Stimulated activated CD4-positive, alpha-beta T cell treated with anti-CD3 and anti-CD28 coated beads, TNF-alpha, amount 100 ng/mL, for 48 hours (primary cell): Measurements from ENCODE around the gene STAM.

Experiments
- DNase-seq, 3 donors: peaks; one replicate each; pipeline ENCODE4 v3.0.0-alpha.2; 2020; ENCODE audit warnings: low read depth in 3 of 3

The STAM gene

GRCh38 chr10:17647326-17647725 is 3.4 kb downstream of the STAM start:
- DNase-seq = no peak

- DNase-seq = peak in 2 of 3 donors; percentile 37 to 46
These were observed 4.5 kb downstream of the STAM start for GRCh38 chr10:17648243-17649035.

GRCh38 chr10:17649052-17649451 is 5.1 kb downstream of the STAM start:
- no peak for DNase-seq

GRCh38 chr10:17649836-17650235 is 5.9 kb downstream of the STAM start:
- DNase-seq = no peak

- DNase-seq = no peak
These were observed 6.5 kb downstream of the STAM start for GRCh38 chr10:17650416-17650815.

- no peak for DNase-seq
These were observed 7.9 kb downstream of the STAM start for GRCh38 chr10:17651896-17652295.

GRCh38 chr10:17652585-17652984 is 8.6 kb downstream of the STAM start:
- DNase-seq = no peak

- DNase-seq = no peak
These were observed 11.1 kb downstream of the STAM start for GRCh38 chr10:17655009-17655408.

- no peak for DNase-seq
These were observed 11.7 kb downstream of the STAM start for GRCh38 chr10:17655567-17656146.

GRCh38 chr10:17657103-17657500 is 13.2 kb downstream of the STAM start:
- DNase-seq = no peak

GRCh38 chr10:17659365-17659764 is 15.4 kb downstream of the STAM start:
- no peak for DNase-seq

- no peak for DNase-seq
These were observed 17.0 kb downstream of the STAM start for GRCh38 chr10:17660921-17661320.

GRCh38 chr10:17661510-17661909 is 17.6 kb downstream of the STAM start:
- no peak for DNase-seq

GRCh38 chr10:17662193-17663138 is 18.5 kb downstream of the STAM start:
- no peak for DNase-seq

- DNase-seq = no peak
These were observed 19.5 kb downstream of the STAM start for GRCh38 chr10:17663450-17663849.

GRCh38 chr10:17665747-17666146 is 21.8 kb downstream of the STAM start:
- no peak for DNase-seq

GRCh38 chr10:17668435-17669184 is 24.7 kb downstream of the STAM start:
- no peak for DNase-seq

- DNase-seq = peak in 1 of 3 donors; percentile 16
These were observed 25.4 kb downstream of the STAM start for GRCh38 chr10:17669185-17669872.

- DNase-seq = no peak
These were observed 27.4 kb downstream of the STAM start for GRCh38 chr10:17671307-17671706.

GRCh38 chr10:17673471-17674061 is 29.6 kb downstream of the STAM start:
- no peak for DNase-seq

GRCh38 chr10:17674566-17674965 is 30.6 kb downstream of the STAM start:
- no peak for DNase-seq
